ENCODE measurements around the gene RNF207. TPM values are rescaled to one million over a fixed set of nuclear protein-coding genes. Genes with fewer than 3 reads are reported as not detected.

RNF207 gene
- total RNA-seq, 4 donors from 2014 or later = 2.1 to 41.1 (median 20.5) TPM

DNA sequence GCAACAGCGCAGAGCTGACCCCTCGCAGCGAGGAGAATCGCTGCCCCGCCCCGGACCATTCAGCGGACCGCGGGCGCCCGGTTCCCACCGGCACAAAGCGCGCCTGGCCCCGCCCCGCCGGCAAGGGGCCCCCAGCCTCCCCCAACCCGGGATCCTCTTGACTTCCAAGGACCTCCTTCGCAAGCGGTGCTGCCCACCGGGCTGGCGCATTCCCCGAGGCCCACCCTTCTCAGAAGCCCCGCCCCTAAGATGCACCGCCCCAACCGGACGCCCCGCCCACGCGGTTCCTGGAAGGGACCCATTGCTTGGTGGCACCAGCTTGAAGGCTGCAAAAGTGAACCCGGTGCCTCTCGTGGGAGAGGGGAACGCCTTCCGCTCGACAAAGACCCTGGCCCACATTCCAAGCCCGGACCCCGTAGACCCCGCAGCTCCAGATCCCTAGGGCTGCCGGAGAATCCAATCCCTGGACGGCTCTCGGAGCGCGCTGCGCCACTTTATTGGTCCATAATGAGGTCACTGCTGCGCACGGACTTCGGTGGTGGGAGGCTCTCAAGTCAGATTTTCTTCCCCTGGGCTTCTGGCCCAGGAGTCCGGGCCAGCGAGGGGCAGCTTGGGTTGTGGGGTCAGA, 40.1 kb downstream of the RNF207 start:
- peaks cover 30 to 32% of the 10 kb centered on the region in 2 donors for H3K27me3 ChIP-seq
- TF ChIP-seq POLR2A (IDR thresholded peaks at IDR 0.05) = no peak
- TF ChIP-seq, protein P1, sequence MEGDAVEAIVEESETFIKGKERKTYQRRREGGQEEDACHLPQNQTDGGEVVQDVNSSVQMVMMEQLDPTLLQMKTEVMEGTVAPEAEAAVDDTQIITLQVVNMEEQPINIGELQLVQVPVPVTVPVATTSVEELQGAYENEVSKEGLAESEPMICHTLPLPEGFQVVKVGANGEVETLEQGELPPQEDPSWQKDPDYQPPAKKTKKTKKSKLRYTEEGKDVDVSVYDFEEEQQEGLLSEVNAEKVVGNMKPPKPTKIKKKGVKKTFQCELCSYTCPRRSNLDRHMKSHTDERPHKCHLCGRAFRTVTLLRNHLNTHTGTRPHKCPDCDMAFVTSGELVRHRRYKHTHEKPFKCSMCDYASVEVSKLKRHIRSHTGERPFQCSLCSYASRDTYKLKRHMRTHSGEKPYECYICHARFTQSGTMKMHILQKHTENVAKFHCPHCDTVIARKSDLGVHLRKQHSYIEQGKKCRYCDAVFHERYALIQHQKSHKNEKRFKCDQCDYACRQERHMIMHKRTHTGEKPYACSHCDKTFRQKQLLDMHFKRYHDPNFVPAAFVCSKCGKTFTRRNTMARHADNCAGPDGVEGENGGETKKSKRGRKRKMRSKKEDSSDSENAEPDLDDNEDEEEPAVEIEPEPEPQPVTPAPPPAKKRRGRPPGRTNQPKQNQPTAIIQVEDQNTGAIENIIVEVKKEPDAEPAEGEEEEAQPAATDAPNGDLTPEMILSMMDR (IDR thresholded peaks at IDR 0.05) = no peak
- no peak overlapping the region for H3K4me3 ChIP-seq
- DNase-seq = no peak
- no peak overlapping the region for H3K27ac ChIP-seq
- intact Hi-C loops (cut with DNase I; ENCODE audit: low total_unique reads) = loop anchor here (5.0 kb wide), 3 partner anchors 101 to 191 kb away; no protein-coding TSS in a partner anchor
- peaks cover 0 to 17% of the 10 kb centered on the region in 2 donors for H3K4me1 ChIP-seq
- no peaks in the 10 kb centered on the region for H3K9me3 ChIP-seq
- no peaks in the 10 kb centered on the region for H3K36me3 ChIP-seq

DNA sequence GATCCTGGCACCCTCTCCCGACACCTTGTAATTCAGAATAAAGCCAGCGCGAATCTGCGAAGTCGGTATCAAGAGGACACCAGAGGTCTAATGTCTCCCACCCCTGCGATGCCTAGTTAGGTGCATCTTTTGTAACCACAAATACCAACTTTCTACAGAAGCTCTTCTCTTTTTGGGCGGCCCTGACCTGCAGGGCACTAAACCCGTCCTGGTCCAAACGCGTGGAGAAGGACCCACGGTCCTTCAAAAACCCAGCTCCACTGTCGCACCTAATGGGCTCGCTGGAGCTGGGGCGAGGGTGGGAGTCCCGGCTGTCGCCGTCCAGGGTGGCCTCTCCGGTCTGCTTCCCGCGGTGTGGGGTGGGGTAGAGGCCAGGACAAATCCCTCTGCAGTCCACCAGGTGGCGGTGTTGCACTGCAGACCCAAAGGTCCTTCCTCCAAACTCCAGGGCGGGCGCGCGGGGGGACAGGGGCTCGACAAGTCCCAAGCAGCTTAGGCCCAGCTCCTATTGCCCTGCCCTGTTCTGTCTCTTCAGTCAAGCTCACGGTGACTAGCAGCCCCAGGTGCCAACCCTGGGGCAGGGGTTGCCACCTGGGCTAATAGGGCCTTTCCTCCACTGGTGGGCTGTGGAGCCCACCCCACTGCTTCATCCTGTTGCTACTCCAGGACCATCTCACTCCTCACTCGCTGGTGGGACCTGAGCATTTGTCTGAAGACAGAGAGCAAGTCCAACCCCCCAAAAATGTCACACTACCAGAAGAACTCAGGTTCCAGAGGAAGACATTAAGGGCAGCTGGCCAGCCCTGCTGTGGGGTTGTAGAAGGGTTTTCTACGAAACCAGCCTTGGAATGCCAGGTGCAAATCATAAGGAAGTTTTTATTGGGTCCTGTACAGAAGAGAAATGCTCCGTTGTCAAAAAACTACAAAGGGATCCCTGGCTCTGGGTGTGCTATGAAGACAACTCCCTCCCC, 40.9 kb downstream of the RNF207 start:
- H3K27ac ChIP-seq = no peak overlapping the region
- intact Hi-C loops (cut with DNase I; ENCODE audit: low total_unique reads) = loop anchor here (5.0 kb wide), 3 partner anchors 101 to 191 kb away; no protein-coding TSS in a partner anchor
- no peaks in the 10 kb centered on the region for H3K36me3 ChIP-seq
- DNase-seq = peak; percentile 79 to 82
- H3K9me3 ChIP-seq = no peaks in the 10 kb centered on the region
- H3K4me1 ChIP-seq = peaks cover 0 to 15% of the 10 kb centered on the region in 2 donors
- TF ChIP-seq, protein P1 (IDR thresholded peaks at IDR 0.05) = peak; percentile 92 to 98 (median 96)
- TF ChIP-seq POLR2A (IDR thresholded peaks at IDR 0.05) = peak in 1 of 2 donors; percentile 13
- H3K4me3 ChIP-seq = no peak overlapping the region
- H3K27me3 ChIP-seq = peaks cover 27 to 28% of the 10 kb centered on the region in 2 donors

- Histone ChIP-seq H3K9me3 (no peaks in the 10 kb centered on the region), H3K36me3 (no peaks in the 10 kb centered on the region), H3K27ac (no peak overlapping the region), H3K4me3 (no peak overlapping the region), H3K4me1 (peaks cover 0 to 7% of the 10 kb centered on the region in 2 donors), H3K27me3 (peaks cover 23 to 25% of the 10 kb centered on the region in 2 donors)
- TF ChIP-seq, protein P1 (IDR thresholded peaks at IDR 0.05) = no peak
- no peak for TF ChIP-seq POLR2A (IDR thresholded peaks at IDR 0.05)
- no peak for DNase-seq
- intact Hi-C loops (cut with DNase I; ENCODE audit: low total_unique reads) = loop anchor here (5.0 kb wide), 3 partner anchors 100 to 190 kb away; no protein-coding TSS in a partner anchor
These were observed 41.7 kb downstream of the RNF207 start for GRCh38 chr1:6247651-6248050.

DNA sequence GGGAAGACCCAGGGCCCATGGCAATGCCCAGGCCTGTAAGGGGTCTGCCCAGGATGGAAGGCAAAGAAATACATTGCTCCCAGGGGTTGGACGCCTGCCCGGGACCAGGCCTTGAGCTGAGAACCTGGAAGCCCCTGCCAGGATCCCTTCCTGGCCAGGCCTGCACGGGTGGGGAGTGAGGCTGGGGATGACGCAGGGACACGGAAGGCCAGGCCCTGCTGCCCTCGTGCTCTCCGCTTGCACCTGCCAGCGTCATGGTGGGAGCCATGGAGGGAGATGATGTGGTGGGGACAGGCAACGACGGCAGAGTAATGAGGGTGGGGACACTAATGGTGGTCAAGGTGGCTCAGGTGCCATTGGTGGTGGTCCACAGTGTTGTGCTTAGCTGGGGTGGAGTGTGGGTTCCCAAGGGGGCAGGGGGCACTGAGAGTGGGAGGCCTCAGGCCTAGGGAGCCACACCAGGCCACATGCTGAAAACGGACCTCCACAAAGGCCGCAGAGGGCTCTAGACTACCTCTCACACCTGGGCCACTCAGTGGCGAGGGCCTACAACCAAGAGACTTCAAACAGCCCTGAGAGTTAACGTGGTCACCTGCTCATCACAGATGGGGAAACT, 42.4 kb downstream of the RNF207 start:
- no peak overlapping the region for H3K4me3 ChIP-seq

More for the DNA sequence above, 42.4 kb downstream of the RNF207 start:
- Histone ChIP-seq H3K4me1 (peaks cover 0 to 6% of the 10 kb centered on the region in 2 donors), H3K27me3 (peaks cover 20 to 23% of the 10 kb centered on the region in 2 donors), H3K9me3 (no peaks in the 10 kb centered on the region), H3K36me3 (no peaks in the 10 kb centered on the region), H3K27ac (no peak overlapping the region)
- intact Hi-C loops (cut with DNase I; ENCODE audit: low total_unique reads) = loop anchor here (5.0 kb wide), 3 partner anchors 99 to 189 kb away; no protein-coding TSS in a partner anchor
- no peak for TF ChIP-seq POLR2A (IDR thresholded peaks at IDR 0.05)
- TF ChIP-seq, protein P1 (IDR thresholded peaks at IDR 0.05) = no peak
- no peak for DNase-seq
